Measurements from ENCODE around the gene ABCG1. TPM values are rescaled to one million over a fixed set of nuclear protein-coding genes. Genes with fewer than 3 reads are reported as not detected.

ABCG1 gene
- total and polyA plus RNA-seq, 7 donors = 6.0 to 19.3 (median 11.6) TPM

DNA sequence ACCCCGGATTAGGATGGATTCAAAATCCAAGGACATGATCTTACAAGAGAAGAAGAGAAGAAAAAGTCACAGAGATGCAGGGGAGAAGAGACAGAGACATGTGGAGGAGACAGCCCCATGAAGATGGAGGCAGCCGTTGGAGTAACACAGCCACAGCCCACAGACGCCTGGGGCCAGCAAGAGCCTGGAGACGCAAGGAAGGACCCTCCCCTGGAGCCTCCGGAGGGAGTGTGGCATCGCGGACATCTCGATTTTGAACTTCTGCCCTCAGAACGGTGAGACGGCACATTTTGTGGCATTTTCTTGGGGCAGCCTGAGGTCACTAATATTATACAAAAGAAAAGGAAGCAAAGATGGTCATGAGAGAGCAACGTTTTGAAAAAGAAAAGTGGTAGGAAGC lies 28.8 kb downstream of the ABCG1 start:
- Histone ChIP-seq H3K27me3 (no peaks in the 10 kb centered on the region), H3K27ac (no peak overlapping the region), H3K9me3 (no peaks in the 10 kb centered on the region), H3K4me1 (peaks cover 0 to 15% (median 12%) of the 10 kb centered on the region in 4 donors), H3K36me3 (no peaks in the 10 kb centered on the region), H3K4me3 (no peak overlapping the region)
- 75 to 87% methylated on average over 11 of the region's 11 CpGs for WGBS, 2 donors
- no peak for DNase-seq
- TF ChIP-seq POLR2A (IDR thresholded peaks at IDR 0.05) = no peak
- TF ChIP-seq POLR2AphosphoS5 (IDR thresholded peaks at IDR 0.05) = no peak
- TF ChIP-seq EP300 (IDR thresholded peaks at IDR 0.05) = no peak
- TF ChIP-seq, protein P1, sequence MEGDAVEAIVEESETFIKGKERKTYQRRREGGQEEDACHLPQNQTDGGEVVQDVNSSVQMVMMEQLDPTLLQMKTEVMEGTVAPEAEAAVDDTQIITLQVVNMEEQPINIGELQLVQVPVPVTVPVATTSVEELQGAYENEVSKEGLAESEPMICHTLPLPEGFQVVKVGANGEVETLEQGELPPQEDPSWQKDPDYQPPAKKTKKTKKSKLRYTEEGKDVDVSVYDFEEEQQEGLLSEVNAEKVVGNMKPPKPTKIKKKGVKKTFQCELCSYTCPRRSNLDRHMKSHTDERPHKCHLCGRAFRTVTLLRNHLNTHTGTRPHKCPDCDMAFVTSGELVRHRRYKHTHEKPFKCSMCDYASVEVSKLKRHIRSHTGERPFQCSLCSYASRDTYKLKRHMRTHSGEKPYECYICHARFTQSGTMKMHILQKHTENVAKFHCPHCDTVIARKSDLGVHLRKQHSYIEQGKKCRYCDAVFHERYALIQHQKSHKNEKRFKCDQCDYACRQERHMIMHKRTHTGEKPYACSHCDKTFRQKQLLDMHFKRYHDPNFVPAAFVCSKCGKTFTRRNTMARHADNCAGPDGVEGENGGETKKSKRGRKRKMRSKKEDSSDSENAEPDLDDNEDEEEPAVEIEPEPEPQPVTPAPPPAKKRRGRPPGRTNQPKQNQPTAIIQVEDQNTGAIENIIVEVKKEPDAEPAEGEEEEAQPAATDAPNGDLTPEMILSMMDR (IDR thresholded peaks at IDR 0.05) = no peak
- intact Hi-C loops (cut with DNase I) = no loop called here

DNA sequence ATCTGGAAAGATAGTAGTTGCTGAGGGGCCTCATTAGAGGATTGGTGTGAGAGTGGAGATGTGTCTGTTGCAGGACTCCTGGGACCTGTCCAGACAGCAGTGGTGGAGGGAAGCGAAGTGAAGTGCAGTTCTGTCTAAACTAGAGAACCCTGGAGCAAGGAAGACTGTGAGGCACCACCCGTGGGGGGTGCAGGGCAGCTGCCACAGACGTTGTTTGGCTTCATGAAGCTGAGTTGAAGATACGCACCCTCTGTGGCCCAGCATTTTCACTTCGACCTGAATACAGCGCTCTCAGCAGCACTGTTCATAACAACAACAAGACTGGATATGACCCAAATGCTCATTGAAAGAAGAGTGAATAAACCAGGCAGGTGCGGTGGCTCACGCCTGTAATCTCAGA lies 29.3 kb downstream of the ABCG1 start:
- Histone ChIP-seq H3K36me3 (no peaks in the 10 kb centered on the region), H3K4me3 (no peak overlapping the region), H3K27ac (no peak overlapping the region), H3K9me3 (no peaks in the 10 kb centered on the region), H3K27me3 (no peaks in the 10 kb centered on the region), H3K4me1 (peaks cover 0 to 15% (median 12%) of the 10 kb centered on the region in 4 donors)
- 89% methylated on average over 8 of the region's 8 CpGs for WGBS, 2 donors
- TF ChIP-seq POLR2AphosphoS5 (IDR thresholded peaks at IDR 0.05) (no peak), POLR2A (IDR thresholded peaks at IDR 0.05) (no peak), EP300 (IDR thresholded peaks at IDR 0.05) (no peak)
- TF ChIP-seq, protein P1 (IDR thresholded peaks at IDR 0.05) = no peak
- intact Hi-C loops (cut with DNase I) = no loop called here
- no peak for DNase-seq

DNA sequence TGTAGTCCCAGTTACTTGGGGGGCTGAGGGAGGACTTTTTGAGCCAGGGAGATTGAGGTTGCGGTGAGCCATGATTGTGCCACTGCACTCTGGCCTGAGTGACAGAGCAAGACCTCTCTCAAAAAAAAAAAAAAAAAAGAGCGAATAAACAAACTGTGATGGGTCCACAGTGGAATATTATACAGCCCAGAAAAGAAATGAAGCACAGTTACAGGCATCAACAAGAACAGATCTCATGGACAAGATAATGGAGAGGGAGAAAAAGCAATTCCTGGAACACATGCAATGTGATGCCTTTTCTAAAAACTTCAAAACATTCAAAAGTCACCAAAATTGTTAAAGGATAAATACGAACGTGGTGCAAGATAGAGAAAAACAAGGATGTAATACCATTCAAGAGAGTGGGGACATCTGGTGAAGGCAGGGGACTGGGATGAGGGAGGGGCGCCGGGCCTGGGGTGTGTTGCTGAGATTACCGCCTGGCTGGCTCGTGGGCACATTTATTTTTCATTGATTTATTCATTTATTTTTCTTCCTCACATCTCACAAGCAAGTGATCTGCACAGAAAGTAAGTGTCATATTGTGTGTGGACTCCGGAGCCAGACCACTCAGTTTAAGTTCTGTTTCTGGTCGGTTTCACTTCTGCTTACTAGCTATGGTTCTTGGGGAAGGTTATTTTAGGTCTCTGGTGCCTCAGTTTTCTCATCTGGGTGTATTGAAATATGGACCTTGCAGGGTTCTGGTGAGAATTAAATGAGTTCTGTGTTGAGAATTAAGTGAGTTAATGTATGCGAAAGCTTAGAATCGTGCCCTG lies 30.1 kb downstream of the ABCG1 start:
- H3K9me3 ChIP-seq = no peaks in the 10 kb centered on the region
- 79 to 94% methylated on average over 12 of the region's 12 CpGs for WGBS, 2 donors
- intact Hi-C loops (cut with DNase I) = no loop called here
- no peak for DNase-seq
- peaks cover 0 to 15% (median 12%) of the 10 kb centered on the region in 4 donors for H3K4me1 ChIP-seq
- H3K27ac ChIP-seq = no peak overlapping the region
- no peak overlapping the region for H3K4me3 ChIP-seq
- TF ChIP-seq POLR2AphosphoS5 (IDR thresholded peaks at IDR 0.05) (no peak), EP300 (IDR thresholded peaks at IDR 0.05) (no peak), POLR2A (IDR thresholded peaks at IDR 0.05) (no peak)
- TF ChIP-seq, protein P1 (IDR thresholded peaks at IDR 0.05) = no peak
- H3K27me3 ChIP-seq = no peaks in the 10 kb centered on the region
- no peaks in the 10 kb centered on the region for H3K36me3 ChIP-seq

DNA sequence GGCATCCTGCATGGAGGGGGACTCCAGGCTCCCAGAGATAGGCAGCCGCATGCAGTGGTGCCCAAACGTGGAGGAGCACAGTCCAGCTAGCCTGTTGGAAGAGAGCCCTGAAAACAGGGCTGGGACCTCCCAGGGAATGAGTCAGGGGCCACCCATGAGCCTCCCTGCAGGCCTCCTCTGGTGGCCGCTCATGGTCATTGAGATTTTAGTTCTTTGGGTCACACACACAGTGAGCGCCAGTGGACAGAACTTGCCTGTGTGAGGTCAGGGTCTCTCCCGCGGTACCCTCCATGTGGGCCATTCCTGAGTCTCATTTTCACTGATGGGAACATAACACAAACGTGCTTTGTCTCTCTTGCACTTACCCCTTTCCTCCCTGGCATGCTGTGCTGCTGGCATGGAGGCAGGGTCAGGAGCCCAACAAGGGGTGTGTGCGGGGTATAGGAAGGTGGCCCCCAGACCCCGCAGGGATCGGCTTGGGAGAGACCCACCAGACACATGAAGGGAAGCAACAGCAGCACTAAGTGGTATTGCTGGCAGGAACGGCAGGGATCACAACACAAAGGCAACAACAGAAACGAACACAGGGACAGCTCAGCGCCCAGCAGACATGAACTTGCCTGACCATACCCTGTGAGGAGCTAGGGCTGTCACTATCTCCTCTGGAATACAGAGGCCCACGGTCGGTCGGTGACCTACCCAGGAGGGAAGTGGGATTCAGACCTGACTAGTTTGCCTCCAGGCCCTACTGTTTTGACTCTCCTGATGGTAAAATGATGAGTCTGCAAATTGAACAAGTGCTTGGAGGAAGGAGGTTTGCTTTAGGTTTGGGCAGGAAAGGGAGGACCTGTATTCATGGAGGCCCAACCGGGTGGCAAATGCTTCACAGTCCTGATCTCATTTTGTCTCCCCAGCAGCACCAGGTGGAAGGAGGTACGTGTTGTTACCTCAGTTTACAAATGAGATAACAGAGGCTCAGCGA lies 31.8 kb downstream of the ABCG1 start:
- WGBS, 2 donors = 85 to 92% methylated on average over 19 of the region's 19 CpGs
- peaks cover 0 to 11% (median 10%) of the 10 kb centered on the region in 4 donors for H3K4me1 ChIP-seq
- no peaks in the 10 kb centered on the region for H3K27me3 ChIP-seq
- H3K4me3 ChIP-seq = no peak overlapping the region
- intact Hi-C loops (cut with DNase I) = no loop called here
- H3K27ac ChIP-seq = no peak overlapping the region
- no peak for DNase-seq
- no peaks in the 10 kb centered on the region for H3K9me3 ChIP-seq
- no peaks in the 10 kb centered on the region for H3K36me3 ChIP-seq
- TF ChIP-seq, protein P1 (IDR thresholded peaks at IDR 0.05) = no peak
- TF ChIP-seq POLR2A (IDR thresholded peaks at IDR 0.05) (no peak), EP300 (IDR thresholded peaks at IDR 0.05) (no peak), POLR2AphosphoS5 (IDR thresholded peaks at IDR 0.05) (no peak)
